Stomach (tissue), 4 donors: Measurements from ENCODE around the gene NDEL1.

Experiments used
- CTCF ChIP-seq, 7 experiments: fragments of 450-650 bp in 4 of 7; fragments of 200-600 bp in 3 of 7; sonication (generic) in 3 of 7; IDR thresholded peaks; one replicate each; pipeline ENCODE4 v1.5.1; 2016 to 2019; ENCODE audit warnings: antibody characterized with exemption in 7 of 7, control low read depth in 2 of 7, mild to moderate bottlenecking in 1 of 7
- POLR2A ChIP-seq, 4 donors: fragments of 450-650 bp; IDR thresholded peaks; one replicate each; pipeline ENCODE4 v1.6.1; 2016; ENCODE audit warnings: antibody characterized with exemption in 4 of 4, control low read depth in 2 of 4, mild to moderate bottlenecking in 1 of 4, moderate library complexity in 1 of 4

- TF ChIP-seq CTCF (IDR thresholded peaks at IDR 0.05) (no peak), POLR2A (IDR thresholded peaks at IDR 0.05) (no peak)
These were observed 8.1 kb downstream of the NDEL1 start for GRCh38 chr17:8443756-8444155.
